AG04449 (cell line): ENCODE measurements around the gene SLC25A42.

ENCODE experiments used
- CTCF ChIA-PET: fragments of 350-600 bp; formaldehyde crosslinking; extraction: SDS; loops from one replicate; lab custom pipeline; 2021; ENCODE audit warnings: antibody characterized with exemption; lab: Yijun Ruan, JAX
- POLR2A ChIA-PET: fragments of 400-600, 350-600 bp; formaldehyde crosslinking; extraction: SDS; loops from one replicate; lab custom pipeline; 2020; ENCODE audit warnings: antibody characterized with exemption, inconsistent platforms; lab: Yijun Ruan, JAX
- DNase-seq: peaks from one replicate; pipeline ENCODE4 v3.0.0-alpha.2; 2010; ENCODE audit warnings: low read depth, low spot score
- H3K4me3 ChIP-seq: 2 replicates; pipeline ENCODE4 v1.5.1; 2011; ENCODE audit warnings: low read depth, mild to moderate bottlenecking, control low read depth, low read length
- CTCF ChIP-seq: IDR thresholded peaks from one replicate; pipeline ENCODE4 v1.5.1; 2011; ENCODE audit warnings: mild to moderate bottlenecking, moderate library complexity, low read length, control low read depth, inconsistent platforms; ENCODE audit not compliant: insufficient read depth; ENCODE audit errors: missing control alignments

SLC25A42 gene

GRCh38 chr19:19094513-19094912 lies 30.7 kb downstream of the SLC25A42 start:
- ChIA-PET CTCF (no interaction called here), POLR2A (no interaction called here)
- no peak for DNase-seq
- no peak for TF ChIP-seq CTCF
- H3K4me3 ChIP-seq = no peak overlapping the region

GRCh38 chr19:19095691-19096090 lies 31.9 kb downstream of the SLC25A42 start:
- no peak for TF ChIP-seq CTCF
- DNase-seq = no peak
- ChIA-PET POLR2A (no interaction called here), CTCF (no interaction called here)
- no peak overlapping the region for H3K4me3 ChIP-seq

- ChIA-PET POLR2A (no interaction called here), CTCF (no interaction called here)
- H3K4me3 ChIP-seq = no peak overlapping the region
- DNase-seq = no peak
- TF ChIP-seq CTCF = no peak
These were observed 33.1 kb downstream of the SLC25A42 start for GRCh38 chr19:19096641-19097627.

- ChIA-PET CTCF (no interaction called here), POLR2A (no interaction called here)
- DNase-seq = no peak
- no peak overlapping the region for H3K4me3 ChIP-seq
- TF ChIP-seq CTCF = no peak
These were observed 34.4 kb downstream of the SLC25A42 start for GRCh38 chr19:19098084-19098702.

- DNase-seq = no peak
- no peak overlapping the region for H3K4me3 ChIP-seq
- no peak for TF ChIP-seq CTCF
- ChIA-PET POLR2A (no interaction called here), CTCF (no interaction called here)
These were observed 35.2 kb downstream of the SLC25A42 start for GRCh38 chr19:19098703-19099632.
